ENCODE measurements around the gene NPTXR. TPM values are rescaled to one million over a fixed set of nuclear protein-coding genes. Genes with fewer than 3 reads are reported as not detected.

The NPTXR gene
- total RNA-seq, 2 experiments from 2014 or later: 1.9 to 2.5 TPM

Other genes starting within 250 kb of the NPTXR start
- under 1 TPM; 0.36 to 0.88 TPM for gene FAM227A, start 187.6 kb downstream of the NPTXR start, total RNA-seq
- 10 to 100 TPM in 1 of 2 experiments, 1 to 10 TPM in 1; 9.8 to 14.6 TPM for gene CBY1, start 187.4 kb downstream of the NPTXR start, total RNA-seq
- gene TOMM22, start 162.1 kb downstream of the NPTXR start, total RNA-seq: 100 to 1,000 TPM; 122 to 128 TPM
- gene JOSD1, start 143.1 kb downstream of the NPTXR start, total RNA-seq: 10 to 100 TPM; 71.8 to 78.4 TPM
- 10 to 100 TPM; 95.4 to 98.1 TPM for gene GTPBP1, start 138.1 kb downstream of the NPTXR start, total RNA-seq
- 100 to 1,000 TPM; 159 to 168 TPM for gene SUN2, start 88.0 kb downstream of the NPTXR start, total RNA-seq
- 1 to 10 TPM; 7.7 to 8.3 TPM for gene DNAL4, start 49.9 kb downstream of the NPTXR start, total RNA-seq
- gene CBX6, start 28.2 kb upstream of the NPTXR start, total RNA-seq: 100 to 1,000 TPM; 116 to 117 TPM
- under 1 TPM in 1 of 2 experiments, not detected in 1; 0.17 TPM for gene APOBEC3A, start 113.6 kb upstream of the NPTXR start, total RNA-seq
- 10 to 100 TPM; 43.9 to 44.3 TPM for gene APOBEC3B, start 138.3 kb upstream of the NPTXR start, total RNA-seq
- gene APOBEC3C, start 170.2 kb upstream of the NPTXR start, total RNA-seq: 100 to 1,000 TPM; 141 to 142 TPM
- 10 to 100 TPM; 54.1 to 54.5 TPM for gene APOBEC3D, start 177.1 kb upstream of the NPTXR start, total RNA-seq
- gene APOBEC3F, start 196.8 kb upstream of the NPTXR start, total RNA-seq: 10 to 100 TPM; 33.4 to 34.9 TPM
- gene APOBEC3G, start 233.2 kb upstream of the NPTXR start, total RNA-seq: 100 to 1,000 TPM; 106 to 108 TPM

All from activated CD4-positive, alpha-beta memory T cell treated with anti-CD3 and anti-CD28 coated beads for 36 hours (primary cell).